HG03432 (cell line): ENCODE data around the gene TAF1B.
A peak's percentile ranks its signal among the peaks of the same experiment; 100 is the strongest.

ENCODE experiments used
- ATAC-seq: cut with Tn5 transposase; IDR thresholded peaks from one replicate; pipeline ENCODE4 v1.9.1; 2021; ENCODE audit warnings: mild to moderate bottlenecking, moderate library complexity; ENCODE audit not compliant: unreplicated experiment

The TAF1B gene

GRCh38 chr2:9843229-9844035, at the start of gene TAF1B:
TSS of gene TAF1B (plus strand) at chr2:9843474. CDS start at chr2:9843542, 68 bp downstream.
- ATAC-seq, result peak; percentile 90

DNA sequence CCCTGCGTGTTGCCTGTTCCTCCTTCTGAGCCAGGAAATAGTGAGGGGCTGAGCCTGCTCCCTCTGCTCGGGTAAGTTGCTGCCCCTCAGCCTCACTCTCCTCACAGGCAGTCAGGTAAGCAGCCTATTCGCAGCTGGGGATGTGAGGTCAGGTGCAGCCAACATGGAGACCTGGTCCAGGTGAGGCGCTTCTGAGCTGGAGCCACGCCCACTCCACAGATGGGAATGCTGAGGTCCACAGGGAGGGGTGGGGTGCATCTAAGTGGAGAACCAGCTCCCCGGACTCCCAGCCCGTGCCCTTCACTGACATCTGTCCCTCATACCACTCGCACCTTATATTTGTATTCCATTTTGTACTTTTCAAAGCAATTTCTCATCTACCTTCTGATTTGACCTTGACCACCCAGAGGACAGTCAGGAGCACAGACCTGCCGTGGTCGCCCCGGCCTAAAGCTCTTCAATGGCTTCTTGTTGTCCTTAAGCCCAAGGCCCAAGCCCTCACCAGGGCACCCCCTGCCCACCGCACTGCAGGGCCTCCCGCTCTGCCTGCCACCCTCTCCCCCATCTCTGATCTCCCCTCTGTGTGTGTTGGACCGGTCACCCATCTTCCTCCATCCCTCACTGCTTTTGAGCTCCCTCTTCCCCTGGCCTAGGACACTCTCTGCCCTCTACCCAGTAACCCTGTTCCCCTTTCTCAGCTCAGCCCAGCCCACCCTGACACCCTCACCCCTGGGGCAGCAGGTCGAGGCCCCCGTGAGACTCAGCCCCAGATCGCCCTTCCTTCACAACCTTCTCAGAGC, 49.2 kb upstream of the TAF1B start:
- no peak for ATAC-seq

DNA sequence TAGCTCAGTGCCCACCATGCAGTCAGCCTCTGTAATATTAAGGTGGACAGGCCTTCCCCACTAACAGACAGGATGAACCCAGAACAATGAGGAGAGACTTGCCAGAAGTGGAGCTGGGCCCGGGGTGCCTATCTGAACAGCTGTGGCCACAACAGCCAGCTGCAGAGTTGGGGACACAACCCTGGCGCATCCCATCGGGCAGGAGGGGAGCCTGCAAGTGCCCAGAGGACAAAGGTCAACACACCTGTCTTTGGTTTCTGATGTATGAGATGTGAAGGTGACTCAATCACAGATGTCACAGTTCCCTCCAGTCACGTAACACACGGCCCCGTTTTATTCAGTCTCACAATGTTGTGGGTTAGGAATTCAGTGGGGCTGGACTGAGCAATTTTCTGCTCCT, 48.2 kb upstream of the TAF1B start:
- no peak for ATAC-seq

DNA sequence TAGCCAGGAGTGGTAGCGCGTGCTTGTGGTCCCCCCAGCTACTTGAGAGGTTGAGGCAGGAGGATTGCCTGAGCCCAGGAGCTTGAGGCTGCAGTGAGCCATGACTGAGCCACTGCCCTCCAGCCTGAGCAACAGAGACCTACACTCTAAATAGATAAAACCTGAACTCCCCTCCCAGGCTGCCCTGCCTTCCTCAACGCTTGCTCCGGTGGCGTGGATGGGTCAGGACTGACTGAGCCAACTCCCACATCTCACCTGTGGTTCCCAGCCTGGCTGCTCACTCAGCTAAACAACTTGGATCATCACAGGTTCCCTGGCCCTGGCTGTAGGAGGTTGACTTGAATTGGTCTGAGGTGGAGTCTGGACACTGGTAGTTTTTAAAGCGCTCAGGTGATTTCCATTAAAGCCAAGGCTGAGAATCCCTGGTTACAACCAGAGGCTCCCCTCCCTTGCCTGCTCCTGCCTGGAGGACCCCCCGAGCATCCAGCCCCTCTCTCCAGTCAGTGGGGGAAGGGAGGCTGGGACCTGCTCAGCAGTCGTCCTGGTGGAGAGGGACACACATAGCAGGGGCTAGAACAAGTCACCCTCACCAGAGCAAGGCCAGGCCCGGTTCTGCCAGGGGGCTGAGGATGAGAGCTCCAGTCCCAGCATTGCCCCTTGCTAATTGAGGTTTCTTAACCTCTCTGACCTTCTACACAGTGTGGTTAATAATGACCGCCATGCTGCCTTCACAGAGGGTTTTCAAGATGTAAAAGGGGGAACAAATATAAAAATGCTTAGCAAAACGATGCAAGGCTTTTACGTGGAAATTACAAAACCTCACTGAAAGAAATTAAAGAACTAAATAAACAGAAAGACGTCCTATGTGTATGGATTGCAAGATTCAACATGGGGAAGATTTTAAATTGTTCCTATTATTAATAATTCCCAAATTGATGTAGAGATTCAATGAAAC, 46.9 kb upstream of the TAF1B start:
- no peak for ATAC-seq

- ATAC-seq, result no peak
These were observed 46.2 kb upstream of the TAF1B start for GRCh38 chr2:9797086-9797485.

DNA sequence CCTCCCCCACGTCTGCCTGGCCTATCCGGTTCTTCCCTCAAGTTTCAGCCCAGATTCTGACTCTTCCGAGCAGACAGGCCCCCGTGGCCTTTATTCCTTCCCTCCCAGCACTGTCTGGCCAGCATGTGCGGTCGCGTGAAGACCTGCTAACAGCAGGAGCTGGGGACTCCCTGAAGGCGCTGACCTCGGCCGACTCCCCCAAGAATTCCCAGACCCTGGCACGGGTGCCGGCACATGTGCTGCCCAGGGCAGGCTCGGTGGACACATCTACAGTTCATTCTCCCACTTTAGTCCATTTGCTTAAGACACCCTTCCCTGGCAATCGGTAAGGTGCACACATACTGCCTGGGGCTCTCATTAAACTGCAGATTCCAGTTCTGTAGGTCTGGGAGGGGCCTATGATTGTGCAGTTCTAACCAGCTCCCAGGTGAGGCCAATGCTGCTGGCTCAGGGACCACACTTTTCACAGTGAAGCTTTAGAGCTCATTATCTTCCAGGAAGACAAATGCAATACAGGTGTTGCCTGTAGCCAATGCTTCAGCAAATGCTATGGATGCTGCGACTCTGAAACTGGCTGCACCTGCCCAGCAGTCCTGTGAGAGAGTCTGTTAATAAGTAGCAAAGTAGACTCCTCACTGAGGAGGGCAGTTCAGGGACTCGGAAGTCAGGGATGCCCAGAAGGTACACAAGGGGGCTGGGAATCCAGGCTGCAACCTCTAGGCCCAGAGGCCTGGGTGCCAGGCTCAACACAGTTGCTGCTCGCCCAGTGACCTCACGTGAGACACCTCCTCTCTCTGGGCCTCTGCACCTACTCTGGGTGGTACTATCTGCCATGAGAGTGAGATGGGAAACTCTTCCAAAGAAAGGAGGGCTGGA, 45.4 kb upstream of the TAF1B start:
- no peak for ATAC-seq

DNA sequence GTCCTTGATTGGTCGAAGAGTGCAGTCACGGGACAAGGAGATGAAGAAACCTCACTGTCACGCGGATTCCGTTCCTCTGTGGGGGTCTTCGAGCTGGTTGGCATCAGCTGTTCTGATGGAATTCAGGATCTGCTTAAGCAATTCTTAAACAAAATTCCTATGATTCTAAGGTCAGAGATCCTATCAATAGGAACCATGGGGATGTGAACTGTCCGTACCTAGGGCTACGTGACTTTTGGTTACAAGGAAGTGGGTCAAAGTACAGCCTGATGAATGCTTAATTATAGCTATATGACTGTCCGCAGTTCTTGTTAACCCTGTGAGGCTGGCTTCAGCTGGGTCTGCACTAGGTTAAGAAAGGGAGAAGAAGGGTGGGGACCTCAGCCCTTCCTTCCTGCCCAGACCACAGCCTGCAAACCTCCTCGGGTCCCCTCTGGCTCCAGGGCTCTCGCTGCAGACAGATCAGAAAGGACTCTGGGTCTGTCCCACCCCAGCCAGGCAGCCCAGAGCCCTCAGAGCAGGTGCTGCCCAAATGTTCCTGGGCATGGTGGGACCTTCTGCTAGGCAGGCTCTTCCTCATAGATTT, 44.2 kb upstream of the TAF1B start:
- ATAC-seq, result peak; percentile 38

- ATAC-seq, result peak; percentile 87
These were observed 43.3 kb upstream of the TAF1B start for GRCh38 chr2:9799729-9800632.

GRCh38 chr2:9800639-9800974, 42.7 kb upstream of the TAF1B start:
- ATAC-seq, result no peak

DNA sequence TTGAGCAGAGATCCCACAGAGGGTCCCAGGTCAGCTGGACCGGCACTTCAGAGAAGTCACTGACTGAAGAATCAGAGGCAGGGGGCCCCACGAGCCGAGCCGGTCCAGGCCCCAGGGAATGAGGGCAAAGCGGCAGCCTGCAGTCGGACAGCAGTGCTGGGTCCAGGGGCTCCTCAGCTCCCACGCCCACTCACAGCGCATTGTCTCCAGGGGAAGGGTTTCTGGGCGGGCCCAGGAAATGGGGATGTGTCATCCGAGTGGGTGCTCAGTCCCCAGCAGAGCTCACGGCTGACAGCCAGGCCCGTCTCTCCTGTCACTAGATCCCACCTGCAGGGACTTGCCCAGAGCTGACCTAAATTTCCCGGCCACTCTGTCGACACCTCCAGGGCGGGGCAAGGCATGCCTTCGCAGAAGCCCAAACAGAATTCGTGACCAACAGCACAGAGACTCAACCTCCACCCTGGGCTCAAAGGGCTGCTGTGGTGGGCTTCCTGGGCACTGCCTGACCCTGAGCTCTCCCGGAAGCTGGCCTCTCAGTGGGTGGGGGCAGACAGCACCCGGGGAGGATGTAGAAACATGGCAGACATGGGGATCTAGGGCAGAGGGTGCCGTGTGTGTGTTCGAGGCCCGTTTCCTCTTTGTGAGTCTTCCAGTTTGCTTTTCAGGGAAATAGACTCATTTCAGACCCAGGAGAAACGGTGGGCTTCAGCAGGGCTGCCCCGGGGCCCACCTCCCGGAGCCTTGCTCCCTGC, 42.1 kb upstream of the TAF1B start:
- ATAC-seq, result no peak

- ATAC-seq, result no peak
These were observed 40.7 kb upstream of the TAF1B start for GRCh38 chr2:9802576-9802993.

DNA sequence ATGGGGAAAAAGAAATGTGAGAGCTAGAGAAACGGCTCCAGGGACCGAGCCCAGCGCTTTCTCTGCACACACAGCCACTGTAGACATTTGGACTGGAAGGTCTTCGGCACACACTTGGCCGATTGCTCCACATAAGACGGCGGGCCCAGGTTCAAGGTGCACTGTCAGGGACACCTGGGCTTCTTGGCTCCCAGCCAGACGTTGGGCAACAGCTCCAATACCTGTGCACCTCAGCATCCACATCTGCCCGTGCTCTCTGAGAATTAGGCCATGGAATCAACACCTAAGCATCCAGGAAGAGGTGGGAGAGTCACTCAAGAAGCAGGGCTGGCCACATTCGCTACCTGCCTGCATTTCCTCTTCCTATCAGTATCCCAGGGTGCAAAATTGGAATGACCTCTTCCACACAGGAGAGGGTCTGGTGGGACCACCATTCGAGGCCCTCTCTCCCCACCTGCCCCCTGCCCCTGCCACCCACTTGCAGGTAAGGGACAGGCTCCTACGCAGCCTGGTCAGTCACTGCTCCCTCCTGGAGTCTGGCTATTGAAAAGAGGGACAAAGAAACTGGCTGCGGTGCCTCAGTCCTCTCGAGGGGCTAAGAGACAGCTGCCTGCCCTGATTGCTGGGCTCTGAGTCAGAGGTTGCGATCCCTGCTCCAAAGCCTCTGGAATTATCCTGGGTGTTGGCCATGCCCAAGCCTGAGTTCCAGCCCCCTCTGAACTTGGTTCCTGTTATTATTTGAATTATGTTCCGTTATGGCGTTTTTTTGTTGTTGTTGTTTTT, 40.1 kb upstream of the TAF1B start:
- ATAC-seq, result no peak

GRCh38 chr2:9805435-9806297, 37.6 kb upstream of the TAF1B start:
- ATAC-seq, result no peak

DNA sequence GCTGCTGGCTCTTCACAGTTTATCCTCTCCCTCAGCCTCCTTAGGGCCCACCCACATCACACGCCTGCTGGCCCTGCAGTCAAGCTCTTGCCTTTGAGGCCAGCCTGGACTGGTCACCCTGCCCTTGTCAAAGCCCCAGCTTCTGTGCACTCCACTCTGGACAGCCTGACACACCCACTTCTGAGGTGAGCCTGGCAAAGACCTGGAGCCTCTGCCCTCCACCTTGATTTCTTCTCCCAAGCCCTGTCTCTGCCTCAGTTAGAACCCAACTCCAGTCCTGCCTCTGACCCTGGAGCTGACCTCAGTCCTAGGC, 37.0 kb upstream of the TAF1B start:
- no peak for ATAC-seq

DNA sequence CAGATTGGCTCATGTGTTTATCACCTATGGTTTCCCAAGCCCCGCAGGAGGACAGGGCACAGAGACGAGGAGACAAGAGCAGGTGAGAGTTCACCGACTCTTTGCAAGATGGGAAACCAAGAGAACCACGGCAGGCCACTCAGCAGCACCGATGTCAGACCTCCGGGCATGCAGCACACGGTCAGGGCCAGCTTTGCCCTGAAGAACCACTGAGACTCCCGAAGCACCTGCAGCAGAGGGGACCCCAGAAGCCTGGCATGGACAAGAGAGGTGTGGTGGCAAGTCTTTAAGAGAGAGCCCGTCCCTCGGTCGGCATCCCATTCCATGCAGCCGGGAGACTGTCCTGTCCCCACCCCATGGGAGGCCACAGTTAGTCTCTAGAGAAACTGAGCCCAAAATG, 36.6 kb upstream of the TAF1B start:
- ATAC-seq, result no peak

DNA sequence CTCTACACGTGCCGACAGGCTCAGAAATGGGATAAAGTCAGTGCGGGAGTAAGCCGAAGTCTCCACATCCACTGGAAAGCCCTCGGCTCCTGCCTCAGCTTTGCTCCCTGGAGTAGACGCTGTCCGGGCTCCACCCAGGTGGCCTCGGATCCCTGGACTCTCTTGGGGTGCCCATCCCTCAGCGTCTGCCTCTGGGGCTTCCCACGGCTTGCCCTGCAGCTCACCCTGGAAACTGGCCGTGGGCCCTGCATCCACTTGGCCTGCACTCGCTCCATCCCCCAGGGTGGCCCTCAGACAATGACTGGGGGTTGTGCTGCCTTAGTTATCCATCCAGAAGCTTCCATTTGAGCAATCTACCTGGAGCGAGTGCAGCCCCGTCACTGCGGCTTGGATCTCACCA, 36.2 kb upstream of the TAF1B start:
- ATAC-seq, result no peak
